ENCODE results near the gene TACC2.

Gene TACC2

DNA sequence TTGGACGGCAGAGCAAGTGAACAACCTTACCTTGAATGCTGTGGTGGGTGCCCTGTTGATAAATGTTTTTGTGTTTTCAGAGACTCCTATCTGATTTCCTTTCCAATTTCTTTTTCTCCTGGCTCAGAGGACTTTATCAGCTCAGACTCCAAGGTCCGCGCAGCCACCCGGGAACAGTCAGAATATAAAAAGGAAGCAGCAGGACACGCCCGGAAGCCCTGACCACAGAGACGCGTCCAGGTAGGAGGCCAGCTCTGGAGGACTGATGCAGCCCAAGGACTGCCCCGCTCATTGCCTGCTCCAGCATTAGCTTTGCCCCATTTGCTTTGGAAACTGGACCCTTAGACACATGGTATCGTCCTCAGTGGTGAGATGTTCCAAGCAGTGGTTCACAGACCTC, 61.3 kb downstream of the TACC2 start:
- no peak for DNase-seq (ENCODE audit: extremely low read depth, insufficient read length)
- no peak for TF ChIP-seq CTCF (IDR thresholded peaks at IDR 0.05; ENCODE audit: insufficient read depth, low read length, poor library complexity, severe bottlenecking)

DNA sequence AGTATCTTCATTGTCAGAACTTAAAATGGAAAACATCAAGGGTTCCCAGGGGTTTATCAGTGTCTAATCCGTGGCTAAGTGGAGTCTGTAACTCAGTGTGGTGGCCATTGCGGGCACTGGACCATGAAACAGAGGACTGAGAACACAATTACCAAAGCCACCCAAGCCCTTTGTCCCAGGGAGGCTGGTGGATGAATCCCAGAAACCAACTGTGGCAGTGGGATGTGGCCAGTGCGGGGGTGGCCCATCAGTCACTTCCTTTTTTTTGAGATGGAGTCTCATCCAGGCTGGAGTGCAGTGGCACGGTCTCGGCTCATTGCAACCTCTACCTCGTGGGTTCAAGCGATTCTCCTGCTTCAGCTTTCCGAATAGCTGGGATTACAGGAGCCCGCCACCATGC, 61.8 kb downstream of the TACC2 start:
- DNase-seq (ENCODE audit: extremely low read depth, insufficient read length), result no peak
- no peak for TF ChIP-seq CTCF (IDR thresholded peaks at IDR 0.05; ENCODE audit: insufficient read depth, low read length, poor library complexity, severe bottlenecking)

More for the DNA sequence above, 61.3 kb downstream of the TACC2 start:
- Histone ChIP-seq H3K36me3 (ENCODE audit: control insufficient read depth, insufficient read depth, low read length) (no peaks in the 10 kb centered on the region), H3K4me3 (replicated peaks; ENCODE audit: low read depth, low read length) (no peak overlapping the region), H3K27me3 (replicated peaks; ENCODE audit: control insufficient read depth, insufficient read depth, low read length) (no peaks in the 10 kb centered on the region)

GRCh38 chr10:122051609-122052385, 62.8 kb downstream of the TACC2 start:
- DNase-seq (ENCODE audit: extremely low read depth, insufficient read length), result no peak
- Histone ChIP-seq H3K36me3 (ENCODE audit: control insufficient read depth, insufficient read depth, low read length) (no peaks in the 10 kb centered on the region), H3K27me3 (replicated peaks; ENCODE audit: control insufficient read depth, insufficient read depth, low read length) (no peaks in the 10 kb centered on the region), H3K4me3 (replicated peaks; ENCODE audit: low read depth, low read length) (no peak overlapping the region)
- TF ChIP-seq CTCF (IDR thresholded peaks at IDR 0.05; ENCODE audit: insufficient read depth, low read length, poor library complexity, severe bottlenecking), result no peak

More for the DNA sequence above, 61.8 kb downstream of the TACC2 start:
- Histone ChIP-seq H3K27me3 (replicated peaks; ENCODE audit: control insufficient read depth, insufficient read depth, low read length) (no peaks in the 10 kb centered on the region), H3K4me3 (replicated peaks; ENCODE audit: low read depth, low read length) (no peak overlapping the region), H3K36me3 (ENCODE audit: control insufficient read depth, insufficient read depth, low read length) (no peaks in the 10 kb centered on the region)

- DNase-seq (ENCODE audit: extremely low read depth, insufficient read length), result no peak
- TF ChIP-seq CTCF (IDR thresholded peaks at IDR 0.05; ENCODE audit: insufficient read depth, low read length, poor library complexity, severe bottlenecking), result no peak
- Histone ChIP-seq H3K36me3 (ENCODE audit: control insufficient read depth, insufficient read depth, low read length) (no peaks in the 10 kb centered on the region), H3K4me3 (replicated peaks; ENCODE audit: low read depth, low read length) (no peak overlapping the region), H3K27me3 (replicated peaks; ENCODE audit: control insufficient read depth, insufficient read depth, low read length) (no peaks in the 10 kb centered on the region)
Observed at GRCh38 chr10:122052701-122053100, 63.7 kb downstream of the TACC2 start.

DNA sequence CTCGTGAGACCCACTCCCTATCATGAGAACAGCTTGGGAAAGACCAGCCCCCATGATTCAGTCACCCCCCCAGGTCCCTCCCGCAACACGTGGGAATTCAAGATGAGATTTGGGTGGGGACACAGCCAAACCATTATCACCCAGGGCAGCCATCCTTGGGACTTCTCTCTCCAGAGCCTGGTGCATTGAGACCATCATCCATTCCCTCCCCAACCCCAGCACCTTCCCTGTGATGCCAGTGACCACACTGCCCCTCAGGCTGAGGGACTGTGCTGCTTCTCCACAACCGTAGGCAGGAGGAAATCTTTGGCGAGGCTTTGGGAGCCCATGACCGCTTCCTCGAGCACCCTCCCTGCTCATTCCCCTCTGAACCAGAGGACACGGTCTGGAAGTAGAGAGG, 64.4 kb downstream of the TACC2 start:
- no peak for DNase-seq (ENCODE audit: extremely low read depth, insufficient read length)
- no peak for TF ChIP-seq CTCF (IDR thresholded peaks at IDR 0.05; ENCODE audit: insufficient read depth, low read length, poor library complexity, severe bottlenecking)
- no peak overlapping the region for H3K4me3 ChIP-seq (replicated peaks; ENCODE audit: low read depth, low read length)
- H3K36me3 ChIP-seq (ENCODE audit: control insufficient read depth, insufficient read depth, low read length), result no peaks in the 10 kb centered on the region
- H3K27me3 ChIP-seq (replicated peaks; ENCODE audit: control insufficient read depth, insufficient read depth, low read length), result no peaks in the 10 kb centered on the region
